ENCODE data around the gene TFAM. TPM values are rescaled to one million over a fixed set of nuclear protein-coding genes. Genes with fewer than 3 reads are reported as not detected.

TFAM gene
- total RNA-seq, 1 experiment from 2014 or later, result 57.6 TPM

GRCh38 chr10:58397830-58398229, 12.6 kb downstream of the TFAM start (continued):
- TF ChIP-seq, protein P1, sequence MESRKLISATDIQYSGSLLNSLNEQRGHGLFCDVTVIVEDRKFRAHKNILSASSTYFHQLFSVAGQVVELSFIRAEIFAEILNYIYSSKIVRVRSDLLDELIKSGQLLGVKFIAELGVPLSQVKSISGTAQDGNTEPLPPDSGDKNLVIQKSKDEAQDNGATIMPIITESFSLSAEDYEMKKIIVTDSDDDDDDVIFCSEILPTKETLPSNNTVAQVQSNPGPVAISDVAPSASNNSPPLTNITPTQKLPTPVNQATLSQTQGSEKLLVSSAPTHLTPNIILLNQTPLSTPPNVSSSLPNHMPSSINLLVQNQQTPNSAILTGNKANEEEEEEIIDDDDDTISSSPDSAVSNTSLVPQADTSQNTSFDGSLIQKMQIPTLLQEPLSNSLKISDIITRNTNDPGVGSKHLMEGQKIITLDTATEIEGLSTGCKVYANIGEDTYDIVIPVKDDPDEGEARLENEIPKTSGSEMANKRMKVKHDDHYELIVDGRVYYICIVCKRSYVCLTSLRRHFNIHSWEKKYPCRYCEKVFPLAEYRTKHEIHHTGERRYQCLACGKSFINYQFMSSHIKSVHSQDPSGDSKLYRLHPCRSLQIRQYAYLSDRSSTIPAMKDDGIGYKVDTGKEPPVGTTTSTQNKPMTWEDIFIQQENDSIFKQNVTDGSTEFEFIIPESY (IDR thresholded peaks at IDR 0.05; ENCODE audit: extremely low read depth, insufficient replicate concordance, low read length), result no peak

GRCh38 chr10:58399410-58399809, 14.2 kb downstream of the TFAM start:
- BruUV-seq (replicated peaks), result no TSS peak
- CTCF ChIA-PET, result interaction anchor here (1.1 kb wide), 1 partner anchor 15 kb away, joined by 3 read pairs; no protein-coding TSS in a partner anchor
- Histone ChIP-seq H3K27me3 (ENCODE audit: insufficient read depth, low read length) (no peaks in the 10 kb centered on the region), H3K4me3 (replicated peaks in 1 of 2; ENCODE audit: low read depth in 1 of 2, low read length in 2 of 2) (no peak overlapping the region), H2AFZ (ENCODE audit: low read depth, low read length, poor library complexity, severe bottlenecking) (no peak overlapping the region), H3K9me2 (ENCODE audit: insufficient read depth) (no peaks in the 10 kb centered on the region), H3K9me3 (ENCODE audit: control insufficient read depth in 1 of 2, insufficient read depth in 1 of 2, low read depth in 1 of 2, low read length in 2 of 2) (no peaks in the 10 kb centered on the region), H3K27ac (ENCODE audit: low read depth, low read length) (no peak overlapping the region), H3K79me2 (ENCODE audit: insufficient read depth, low read length) (peaks cover 3% of the 10 kb centered on the region; the same call in 1 of the 2 replicates), H3K4me1 (ENCODE audit: control insufficient read depth in 1 of 2, insufficient read depth in 2 of 2, low read length in 2 of 2) (no peaks in the 10 kb centered on the region), H3K36me3 (ENCODE audit: control insufficient read depth in 1 of 2, insufficient read depth in 2 of 2, low read length in 2 of 2) (peaks cover 18 to 31% of the 10 kb centered on the region in 2 experiments), H3K9ac (ENCODE audit: low read length) (no peak overlapping the region), H3K4me2 (ENCODE audit: low read length) (no peak overlapping the region), H4K20me1 (ENCODE audit: insufficient read depth) (0 out of 2 replicates have a peak, but pooled peaks cover 4% of the 10 kb centered on the region)
- ATAC-seq, result no peak
- RAD21 ChIA-PET (ENCODE audit: low non-redundant PET in 1 of 2, low total read pairs in 2 of 2, uncharacterized antibody in 2 of 2, unreplicated experiment in 2 of 2), result no interaction called here
- POLR2A ChIA-PET, result no interaction called here
- TF ChIP-seq EZH2phosphoT487 (IDR thresholded peaks at IDR 0.05; ENCODE audit: borderline replicate concordance) (no peak), CTCF (IDR thresholded peaks at IDR 0.05 in 2 of 3, conservative IDR thresholded peaks at IDR 0.05 in 1 of 3; ENCODE audit: borderline replicate concordance in 1 of 3, insufficient read depth in 1 of 3, low read depth in 2 of 3, low read length in 2 of 3) (no peak)
- intact Hi-C loops (cut with micrococcal nuclease), result no loop called here
- DNase-seq (ENCODE audit: low read depth, low spot score), result no peak

Measured in HCT116 (cell line).